Upper lobe of left lung (tissue), 6 donors: Measurements from ENCODE around the gene FLII. TPM values are rescaled to one million over a fixed set of nuclear protein-coding genes. Genes with fewer than 3 reads are reported as not detected.

Source experiments
- ATAC-seq, 2 donors: fragments of 200-7000 bp; cut with Tn5 transposase; one replicate each; pipeline ENCODE4 v1.9.1; 2022; ENCODE audit warnings: mild to moderate bottlenecking in 2 of 2, moderate library complexity in 2 of 2; ENCODE audit not compliant: low FRiP score in 2 of 2
- DNase-seq, 2 donors: peaks; one replicate each; pipeline ENCODE4 v3.0.0-alpha.2; 2019 to 2020
- H3K27ac ChIP-seq, 4 donors: fragments of 200-600 bp; sonication (generic); one replicate each; pipeline ENCODE4 v1.5.1; 2016 to 2019
- H3K27me3 ChIP-seq, 4 donors: fragments of 200-600 bp; sonication (generic); one replicate each; pipeline ENCODE4 v1.5.1; 2017 to 2019
- H3K36me3 ChIP-seq, 4 donors: fragments of 200-600 bp; sonication (generic); one replicate each; pipeline ENCODE4 v1.5.1; 2016 to 2019
- H3K4me1 ChIP-seq, 4 donors: fragments of 200-600 bp; sonication (generic); one replicate each; pipeline ENCODE4 v1.5.1; 2018 to 2019
- H3K4me3 ChIP-seq, 4 donors: fragments of 200-600 bp; sonication (generic); one replicate each; pipeline ENCODE4 v1.5.1; 2017 to 2019; ENCODE audit warnings: mild to moderate bottlenecking in 2 of 4, moderate library complexity in 1 of 4
- H3K9me3 ChIP-seq, 4 donors: fragments of 200-600 bp; sonication (generic); one replicate each; pipeline ENCODE4 v1.5.1; 2018 to 2019
- EP300 ChIP-seq, 4 donors: sonication (generic); formaldehyde crosslinking; IDR thresholded peaks; one replicate each; pipeline ENCODE4 v1.5.1; 2017; ENCODE audit warnings: antibody characterized with exemption in 4 of 4, control low read depth in 2 of 4
- POLR2A ChIP-seq, 4 donors: fragments of 450-650 bp; IDR thresholded peaks; one replicate each; pipeline ENCODE4 v1.5.1; 2016 to 2017; ENCODE audit warnings: antibody characterized with exemption in 4 of 4, mild to moderate bottlenecking in 2 of 4
- POLR2AphosphoS5 ChIP-seq, 2 donors: sonication (generic); formaldehyde crosslinking; IDR thresholded peaks; one replicate each; pipeline ENCODE4 v1.5.1; 2017; ENCODE audit warnings: antibody characterized with exemption in 2 of 2
- WGBS, 2 donors: methylation state at CpG; one replicate each; pipeline ENCODE4 v1.1.5; 2017 to 2018; 5-methylcytosine and 5-hydroxymethylcytosine counted together
- total RNA-seq, 6 donors: library from RNA; depleted of rRNA in 4 of 6; stranded (reverse); fragments of >200 nt in 4 of 6; gene quantifications; one replicate each; pipeline versions ENCODE4 v1.1.0 to v1.2.1, GENCODE V29; 2016 to 2021
- TF ChIP-seq, protein P1 (sequence below), 6 experiments: fragments of 450-650 bp in 4 of 6; fragments of 200-600 bp in 2 of 6; sonication (generic) in 2 of 6; IDR thresholded peaks; one replicate each; pipeline ENCODE4 v1.5.1; 2016 to 2019; ENCODE audit warnings: antibody characterized with exemption in 6 of 6
- donor health status: DM: no; HTN: no; CAD: no; lungs with moderate emphysema.
- donor health status: DM: no; HTN: yes; CAD: no; lungs with severe emphysema.

Gene FLII
- total RNA-seq, 6 donors from 2014 or later, result 313 to 552 (median 376) TPM

DNA sequence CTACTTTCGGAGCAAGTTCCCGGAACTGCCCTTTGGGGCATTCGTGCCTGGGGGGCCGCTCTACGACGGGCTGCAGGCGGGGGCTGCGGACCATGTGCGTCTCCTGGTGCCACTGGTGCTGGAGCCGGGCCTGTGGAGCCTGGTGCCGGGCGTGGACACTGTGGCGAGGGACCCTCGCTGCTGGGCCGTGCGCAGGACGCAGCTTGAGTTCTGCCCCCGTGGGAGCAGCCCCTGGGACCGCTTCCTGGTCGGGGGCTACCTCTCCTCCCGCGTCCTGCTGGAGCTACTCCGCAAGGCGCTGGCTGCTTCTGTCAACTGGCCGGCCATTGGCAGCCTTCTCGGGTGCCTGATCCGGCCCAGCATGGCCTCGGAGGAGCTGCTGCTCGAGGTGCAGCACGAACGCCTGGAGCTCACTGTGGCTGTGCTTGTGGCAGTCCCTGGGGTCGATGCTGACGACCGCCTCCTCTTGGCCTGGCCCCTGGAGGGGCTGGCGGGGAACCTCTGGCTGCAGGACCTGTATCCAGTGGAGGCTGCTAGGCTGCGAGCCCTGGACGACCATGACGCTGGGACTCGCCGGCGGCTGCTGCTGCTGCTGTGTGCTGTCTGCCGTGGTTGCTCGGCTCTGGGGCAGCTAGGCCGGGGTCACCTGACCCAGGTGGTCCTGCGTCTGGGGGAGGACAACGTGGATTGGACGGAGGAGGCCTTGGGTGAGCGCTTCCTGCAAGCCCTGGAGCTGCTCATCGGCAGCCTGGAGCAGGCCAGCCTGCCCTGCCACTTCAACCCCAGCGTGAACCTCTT, 5.5 kb upstream of the FLII start:
- H3K27ac ChIP-seq, result no peak overlapping the region
- TF ChIP-seq POLR2A (IDR thresholded peaks at IDR 0.05) (no peak), EP300 (IDR thresholded peaks at IDR 0.05) (no peak), POLR2AphosphoS5 (IDR thresholded peaks at IDR 0.05) (no peak)
- TF ChIP-seq, protein P1, sequence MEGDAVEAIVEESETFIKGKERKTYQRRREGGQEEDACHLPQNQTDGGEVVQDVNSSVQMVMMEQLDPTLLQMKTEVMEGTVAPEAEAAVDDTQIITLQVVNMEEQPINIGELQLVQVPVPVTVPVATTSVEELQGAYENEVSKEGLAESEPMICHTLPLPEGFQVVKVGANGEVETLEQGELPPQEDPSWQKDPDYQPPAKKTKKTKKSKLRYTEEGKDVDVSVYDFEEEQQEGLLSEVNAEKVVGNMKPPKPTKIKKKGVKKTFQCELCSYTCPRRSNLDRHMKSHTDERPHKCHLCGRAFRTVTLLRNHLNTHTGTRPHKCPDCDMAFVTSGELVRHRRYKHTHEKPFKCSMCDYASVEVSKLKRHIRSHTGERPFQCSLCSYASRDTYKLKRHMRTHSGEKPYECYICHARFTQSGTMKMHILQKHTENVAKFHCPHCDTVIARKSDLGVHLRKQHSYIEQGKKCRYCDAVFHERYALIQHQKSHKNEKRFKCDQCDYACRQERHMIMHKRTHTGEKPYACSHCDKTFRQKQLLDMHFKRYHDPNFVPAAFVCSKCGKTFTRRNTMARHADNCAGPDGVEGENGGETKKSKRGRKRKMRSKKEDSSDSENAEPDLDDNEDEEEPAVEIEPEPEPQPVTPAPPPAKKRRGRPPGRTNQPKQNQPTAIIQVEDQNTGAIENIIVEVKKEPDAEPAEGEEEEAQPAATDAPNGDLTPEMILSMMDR (IDR thresholded peaks at IDR 0.05), result no peak
- peaks cover 13 to 33% (median 24%) of the 10 kb centered on the region in 4 donors for H3K36me3 ChIP-seq
- DNase-seq (peak in 1 of 2 donors; percentile 82), ATAC-seq (no peak)
- no peaks in the 10 kb centered on the region for H3K9me3 ChIP-seq
- peaks cover 25 to 34% (median 28%) of the 10 kb centered on the region in 4 donors for H3K4me1 ChIP-seq
- WGBS, 2 donors, result 95 to 96% methylated on average over 18 to 19 of the region's 50 CpGs
- no peaks in the 10 kb centered on the region for H3K27me3 ChIP-seq
- no peak overlapping the region for H3K4me3 ChIP-seq

DNA sequence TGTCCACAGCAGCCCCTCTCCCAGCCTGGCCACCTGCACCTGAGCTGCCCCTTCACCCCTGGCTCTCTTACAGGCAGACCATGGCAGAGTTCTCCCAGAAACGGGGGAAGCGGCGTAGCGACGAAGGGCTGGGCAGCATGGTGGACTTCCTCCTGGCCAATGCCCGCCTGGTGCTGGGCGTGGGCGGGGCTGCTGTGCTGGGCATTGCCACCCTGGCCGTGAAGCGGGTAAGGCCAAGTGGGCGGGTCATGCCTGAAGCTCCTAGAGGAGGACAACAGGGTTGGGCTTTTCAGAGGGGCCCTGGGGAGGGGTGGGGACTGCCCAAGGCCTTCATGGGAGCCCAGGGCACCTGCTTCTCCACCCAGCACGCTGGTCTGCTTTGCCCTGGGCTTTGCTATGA, 4.1 kb upstream of the FLII start:
- ATAC-seq (no peak), DNase-seq (peak in 1 of 2 donors; percentile 87)
- WGBS, 2 donors, result 83 to 100% methylated on average over 1 to 11 of the region's 12 CpGs
- H3K27me3 ChIP-seq, result no peaks in the 10 kb centered on the region
- H3K9me3 ChIP-seq, result no peaks in the 10 kb centered on the region
- H3K4me1 ChIP-seq, result peaks cover 28 to 41% (median 33%) of the 10 kb centered on the region in 4 donors
- no peak overlapping the region for H3K4me3 ChIP-seq
- TF ChIP-seq POLR2AphosphoS5 (IDR thresholded peaks at IDR 0.05), result no peak
- TF ChIP-seq POLR2A (IDR thresholded peaks at IDR 0.05), result no peak
- TF ChIP-seq, protein P1 (IDR thresholded peaks at IDR 0.05), result no peak
- no peak for TF ChIP-seq EP300 (IDR thresholded peaks at IDR 0.05)
- peaks cover 13 to 33% (median 24%) of the 10 kb centered on the region in 4 donors for H3K36me3 ChIP-seq
- peak overlapping the region in 2 of 4 donors; percentile 88 to 94 for H3K27ac ChIP-seq

DNA sequence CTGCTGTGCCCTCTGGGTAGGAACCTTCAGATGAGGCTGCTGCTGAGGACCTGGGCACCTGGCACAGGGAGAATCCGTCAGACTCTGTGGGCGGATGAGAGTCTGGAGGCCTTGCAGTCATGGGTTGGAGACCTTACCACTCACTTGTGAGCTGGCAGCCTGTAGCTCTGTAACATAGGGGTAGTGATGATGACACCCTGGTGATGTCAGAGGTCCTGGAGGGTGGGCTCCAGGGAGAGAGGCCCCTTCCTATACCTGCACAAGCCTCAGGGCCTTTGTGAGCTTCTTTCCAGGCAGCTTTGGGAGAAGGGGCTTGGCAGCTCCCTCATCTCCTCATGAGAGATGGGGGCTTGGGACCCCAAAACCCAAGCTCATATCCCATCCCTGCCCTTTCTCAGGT, 3.6 kb upstream of the FLII start:
- 80 to 92% methylated on average over 2 of the region's 2 CpGs for WGBS, 2 donors
- H3K27me3 ChIP-seq, result no peaks in the 10 kb centered on the region
- peaks cover 13 to 33% (median 24%) of the 10 kb centered on the region in 4 donors for H3K36me3 ChIP-seq
- no peak overlapping the region for H3K4me3 ChIP-seq
- no peak for DNase-seq
- no peaks in the 10 kb centered on the region for H3K9me3 ChIP-seq
- TF ChIP-seq POLR2AphosphoS5 (IDR thresholded peaks at IDR 0.05) (no peak), EP300 (IDR thresholded peaks at IDR 0.05) (no peak), POLR2A (IDR thresholded peaks at IDR 0.05) (no peak)
- TF ChIP-seq, protein P1 (IDR thresholded peaks at IDR 0.05), result no peak
- H3K4me1 ChIP-seq, result peaks cover 32 to 46% (median 38%) of the 10 kb centered on the region in 4 donors
- ATAC-seq, result no peak
- H3K27ac ChIP-seq, result peak overlapping the region; percentile 88 to 99 (median 94)

DNA sequence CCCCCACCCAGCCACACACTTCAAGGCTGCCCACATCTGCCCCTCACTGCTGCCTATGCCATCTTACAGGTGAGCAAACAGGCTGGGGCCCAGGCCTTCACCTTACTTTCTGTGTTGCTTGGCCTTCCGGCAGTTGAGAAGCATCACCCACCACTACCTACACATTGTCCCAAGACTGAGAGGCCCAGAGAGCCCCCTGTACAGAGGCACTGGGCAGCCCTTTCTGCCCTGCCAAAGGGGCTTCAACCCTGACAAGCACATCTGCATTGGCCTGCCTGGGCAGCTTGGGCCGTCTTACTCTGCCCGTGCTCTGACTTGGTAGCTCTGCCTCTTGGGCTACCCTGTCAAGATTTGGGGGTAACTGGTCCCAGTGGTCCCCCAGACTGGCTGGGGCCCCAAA, 3.1 kb upstream of the FLII start:
- Histone ChIP-seq H3K27me3 (no peaks in the 10 kb centered on the region), H3K4me3 (peak overlapping the region in 3 of 4 donors; percentile 60 to 96 (median 80)), H3K9me3 (no peaks in the 10 kb centered on the region), H3K4me1 (peaks cover 37 to 51% (median 43%) of the 10 kb centered on the region in 4 donors), H3K27ac (peak overlapping the region; percentile 88 to 99 (median 94)), H3K36me3 (peaks cover 13 to 35% (median 24%) of the 10 kb centered on the region in 4 donors)
- ATAC-seq (no peak), DNase-seq (no peak)
- 71 to 100% methylated on average over 1 to 3 of the region's 3 CpGs for WGBS, 2 donors
- TF ChIP-seq POLR2AphosphoS5 (IDR thresholded peaks at IDR 0.05) (no peak), EP300 (IDR thresholded peaks at IDR 0.05) (no peak), POLR2A (IDR thresholded peaks at IDR 0.05) (no peak)
- TF ChIP-seq, protein P1 (IDR thresholded peaks at IDR 0.05), result no peak
